ENCODE data around the gene COPA.

Gene COPA

GRCh38 chr1:160340146-160340545, 2.9 kb downstream of the COPA start:
- Histone ChIP-seq H2BK15ac (ENCODE audit: low read length) (no peak overlapping the region), H2BK120ac (ENCODE audit: low read depth, low read length) (no peak overlapping the region), H2AFZ (ENCODE audit: low read length) (no peak overlapping the region), H3K14ac (ENCODE audit: low read length) (no peak overlapping the region), H3K27me3 (ENCODE audit: control insufficient read depth in 3 of 3, insufficient read depth in 3 of 3, low read depth in 1 of 3, low read length in 3 of 3) (no peaks in the 10 kb centered on the region), H3K4me3 (ENCODE audit: low read length in 2 of 2) (no peak overlapping the region), H3K18ac (ENCODE audit: low read length) (no peak overlapping the region), H2AK5ac (ENCODE audit: low read depth, low read length) (no peak overlapping the region), H2BK12ac (ENCODE audit: low read length) (no peak overlapping the region), H3K9ac (ENCODE audit: low read depth, low read length, poor library complexity) (no peak overlapping the region), H3K23ac (ENCODE audit: low read depth, low read length, poor library complexity) (no peak overlapping the region), H3K79me1 (ENCODE audit: low read depth, low read length) (peaks cover 5% of the 10 kb centered on the region), H3K9me3 (replicated peaks in 1 of 2; ENCODE audit: control insufficient read depth in 2 of 2, insufficient read depth in 1 of 2, low read depth in 1 of 2, low read length in 2 of 2) (no peaks in the 10 kb centered on the region), H4K8ac (ENCODE audit: low read depth, low read length) (no peak overlapping the region), H3K4me2 (ENCODE audit: insufficient read depth, low read length, poor library complexity, severe bottlenecking) (no peak overlapping the region), H3K4ac (ENCODE audit: low read length) (no peak overlapping the region), H2BK5ac (ENCODE audit: low read length) (no peak overlapping the region), H3K27ac (replicated peaks; ENCODE audit: low read length) (no peak overlapping the region), H4K91ac (ENCODE audit: low read depth, low read length, poor library complexity) (no peak overlapping the region), H3K4me1 (ENCODE audit: control insufficient read depth in 2 of 2, insufficient read depth in 1 of 2, low read depth in 1 of 2, low read length in 2 of 2) (peaks cover 4 to 7% of the 10 kb centered on the region in 2 donors), H3K36me3 (replicated peaks in 1 of 2; ENCODE audit: control insufficient read depth in 2 of 2, insufficient read depth in 2 of 2, low read length in 2 of 2) (peaks cover 9 to 67% of the 10 kb centered on the region in 2 donors)
- WGBS, 2 donors (ENCODE audit: extremely low coverage in 2 of 2, insufficient read length in 2 of 2, insufficient replicate concordance in 1 of 2), result no CpG with 5 or more reads among the region's 3 CpGs
- no peak for DNase-seq (ENCODE audit: low spot score)

- Histone ChIP-seq H3K27me3 (ENCODE audit: control insufficient read depth in 3 of 3, insufficient read depth in 3 of 3, low read depth in 1 of 3, low read length in 3 of 3) (no peaks in the 10 kb centered on the region), H3K9me3 (replicated peaks in 1 of 2; ENCODE audit: control insufficient read depth in 2 of 2, insufficient read depth in 1 of 2, low read depth in 1 of 2, low read length in 2 of 2) (no peaks in the 10 kb centered on the region), H2BK5ac (ENCODE audit: low read length) (no peak overlapping the region), H3K27ac (replicated peaks; ENCODE audit: low read length) (no peak overlapping the region), H2AK5ac (ENCODE audit: low read depth, low read length) (no peak overlapping the region), H3K4me3 (ENCODE audit: low read length in 2 of 2) (no peak overlapping the region), H3K14ac (ENCODE audit: low read length) (no peak overlapping the region), H2BK15ac (ENCODE audit: low read length) (no peak overlapping the region), H4K8ac (ENCODE audit: low read depth, low read length) (no peak overlapping the region), H3K4ac (ENCODE audit: low read length) (no peak overlapping the region), H3K4me2 (ENCODE audit: insufficient read depth, low read length, poor library complexity, severe bottlenecking) (no peak overlapping the region), H3K4me1 (ENCODE audit: control insufficient read depth in 2 of 2, insufficient read depth in 1 of 2, low read depth in 1 of 2, low read length in 2 of 2) (peaks cover 4 to 7% of the 10 kb centered on the region in 2 donors), H2BK12ac (ENCODE audit: low read length) (no peak overlapping the region), H3K23ac (ENCODE audit: low read depth, low read length, poor library complexity) (no peak overlapping the region), H3K36me3 (replicated peaks in 1 of 2; ENCODE audit: control insufficient read depth in 2 of 2, insufficient read depth in 2 of 2, low read length in 2 of 2) (peaks cover 11 to 73% of the 10 kb centered on the region in 2 donors), H2BK120ac (ENCODE audit: low read depth, low read length) (no peak overlapping the region), H3K79me1 (ENCODE audit: low read depth, low read length) (peaks cover 5% of the 10 kb centered on the region), H2AFZ (ENCODE audit: low read length) (no peak overlapping the region), H3K18ac (ENCODE audit: low read length) (no peak overlapping the region), H3K9ac (ENCODE audit: low read depth, low read length, poor library complexity) (no peak overlapping the region), H4K91ac (ENCODE audit: low read depth, low read length, poor library complexity) (no peak overlapping the region)
- 100% methylated on average over 2 of the region's 4 CpGs; no CpG with 5 or more reads in 1 of the 2 donors for WGBS, 2 donors (ENCODE audit: extremely low coverage in 2 of 2, insufficient read length in 2 of 2, insufficient replicate concordance in 1 of 2)
- DNase-seq (ENCODE audit: low spot score), result no peak
Observed at GRCh38 chr1:160338580-160338979, 4.5 kb downstream of the COPA start.

- Histone ChIP-seq H3K27me3 (ENCODE audit: control insufficient read depth in 3 of 3, insufficient read depth in 3 of 3, low read depth in 1 of 3, low read length in 3 of 3) (no peaks in the 10 kb centered on the region), H2BK15ac (ENCODE audit: low read length) (no peak overlapping the region), H3K4me3 (ENCODE audit: low read length in 2 of 2) (no peak overlapping the region), H3K36me3 (replicated peaks in 1 of 2; ENCODE audit: control insufficient read depth in 2 of 2, insufficient read depth in 2 of 2, low read length in 2 of 2) (peaks cover 18 to 96% of the 10 kb centered on the region in 2 donors), H3K14ac (ENCODE audit: low read length) (no peak overlapping the region), H3K27ac (replicated peaks; ENCODE audit: low read length) (no peak overlapping the region), H3K18ac (ENCODE audit: low read length) (no peak overlapping the region), H4K8ac (ENCODE audit: low read depth, low read length) (peak overlapping the region; percentile 43), H3K79me1 (ENCODE audit: low read depth, low read length) (no peaks in the 10 kb centered on the region), H2BK5ac (ENCODE audit: low read length) (no peak overlapping the region), H3K4ac (ENCODE audit: low read length) (no peak overlapping the region), H3K9me3 (replicated peaks in 1 of 2; ENCODE audit: control insufficient read depth in 2 of 2, insufficient read depth in 1 of 2, low read depth in 1 of 2, low read length in 2 of 2) (no peaks in the 10 kb centered on the region), H3K4me2 (ENCODE audit: insufficient read depth, low read length, poor library complexity, severe bottlenecking) (no peak overlapping the region), H4K91ac (ENCODE audit: low read depth, low read length, poor library complexity) (no peak overlapping the region), H3K9ac (ENCODE audit: low read depth, low read length, poor library complexity) (no peak overlapping the region), H2BK120ac (ENCODE audit: low read depth, low read length) (no peak overlapping the region), H3K23ac (ENCODE audit: low read depth, low read length, poor library complexity) (no peak overlapping the region), H2BK12ac (ENCODE audit: low read length) (no peak overlapping the region), H2AK5ac (ENCODE audit: low read depth, low read length) (no peak overlapping the region), H2AFZ (ENCODE audit: low read length) (no peak overlapping the region), H3K4me1 (ENCODE audit: control insufficient read depth in 2 of 2, insufficient read depth in 1 of 2, low read depth in 1 of 2, low read length in 2 of 2) (peaks cover 0 to 2% of the 10 kb centered on the region in 2 donors)
- no peak for DNase-seq (ENCODE audit: low spot score)
Observed at GRCh38 chr1:160332516-160332915, 10.5 kb downstream of the COPA start.

- no peak overlapping the region for H3K4ac ChIP-seq (ENCODE audit: low read length)
- H3K18ac ChIP-seq (ENCODE audit: low read length), result no peak overlapping the region
- peaks cover 0 to 2% of the 10 kb centered on the region in 2 donors for H3K4me1 ChIP-seq (ENCODE audit: control insufficient read depth in 2 of 2, insufficient read depth in 1 of 2, low read depth in 1 of 2, low read length in 2 of 2)
- H4K91ac ChIP-seq (ENCODE audit: low read depth, low read length, poor library complexity), result no peak overlapping the region
- H2BK5ac ChIP-seq (ENCODE audit: low read length), result no peak overlapping the region
- H3K27me3 ChIP-seq (ENCODE audit: control insufficient read depth in 3 of 3, insufficient read depth in 3 of 3, low read depth in 1 of 3, low read length in 3 of 3), result no peaks in the 10 kb centered on the region
- no peak overlapping the region for H2AK5ac ChIP-seq (ENCODE audit: low read depth, low read length)
- H2BK15ac ChIP-seq (ENCODE audit: low read length), result no peak overlapping the region
- no peak overlapping the region for H3K14ac ChIP-seq (ENCODE audit: low read length)
- H2BK12ac ChIP-seq (ENCODE audit: low read length), result no peak overlapping the region
- no peak overlapping the region for H4K8ac ChIP-seq (ENCODE audit: low read depth, low read length)
- no peak overlapping the region for H3K23ac ChIP-seq (ENCODE audit: low read depth, low read length, poor library complexity)
- no peak overlapping the region for H2AFZ ChIP-seq (ENCODE audit: low read length)
- DNase-seq (ENCODE audit: low spot score), result no peak
- H2BK120ac ChIP-seq (ENCODE audit: low read depth, low read length), result no peak overlapping the region
- no peak overlapping the region for H3K4me3 ChIP-seq (ENCODE audit: low read length in 2 of 2)
- no peak overlapping the region for H3K4me2 ChIP-seq (ENCODE audit: insufficient read depth, low read length, poor library complexity, severe bottlenecking)
- H3K36me3 ChIP-seq (replicated peaks in 1 of 2; ENCODE audit: control insufficient read depth in 2 of 2, insufficient read depth in 2 of 2, low read length in 2 of 2), result peaks cover 25 to 100% of the 10 kb centered on the region in 2 donors
- no peak overlapping the region for H3K27ac ChIP-seq (replicated peaks; ENCODE audit: low read length)
- no peaks in the 10 kb centered on the region for H3K79me1 ChIP-seq (ENCODE audit: low read depth, low read length)
- H3K9ac ChIP-seq (ENCODE audit: low read depth, low read length, poor library complexity), result no peak overlapping the region
- H3K9me3 ChIP-seq (replicated peaks in 1 of 2; ENCODE audit: control insufficient read depth in 2 of 2, insufficient read depth in 1 of 2, low read depth in 1 of 2, low read length in 2 of 2), result no peaks in the 10 kb centered on the region
Observed at GRCh38 chr1:160330119-160330518, 12.9 kb downstream of the COPA start.

Measured in neuronal stem cell (in vitro differentiated cells).